OCI-LY7 (cell line): ENCODE results near the gene MYO7A.

Experiments used
- CTCF ChIP-seq: fragments of 200-600 bp; sonication (generic); conservative IDR thresholded peaks from 2 replicates; pipeline ENCODE4 v1.5.1; 2014; ENCODE audit warnings: mild to moderate bottlenecking, antibody characterized with exemption, low read length, moderate library complexity, mixed read lengths
- EZH2phosphoT487 ChIP-seq: fragments of 200-600 bp; sonication (generic); IDR thresholded peaks from 2 replicates; pipeline ENCODE4 v1.6.1; 2018; ENCODE audit warnings: low read depth, borderline replicate concordance, mild to moderate bottlenecking, mixed run types, antibody characterized with exemption, low read length, moderate library complexity, mixed read lengths

GRCh38 chr11:77148963-77149715 lies 21.1 kb downstream of the MYO7A start:
- TF ChIP-seq CTCF (no peak), EZH2phosphoT487 (no peak)
